ENCODE measurements around the gene DESI1.
"Not testable (repeated sequence)": the region's sequence is repeated elsewhere in the genome, so short reads cannot be mapped to it uniquely, and the experiment has no call there.

DESI1 gene

GRCh38 chr22:41620589-41621098 lies at the start of gene DESI1:
DESI1 (minus strand) TSS chr22:41621043; CDS start chr22:41620839, 204 bp downstream.
- in situ Hi-C loops (cut with HindIII; ENCODE audit: low sequenced_read_pairs) = no loop called here

- in situ Hi-C loops (cut with HindIII; ENCODE audit: low sequenced_read_pairs) = no loop called here
These were observed 48.4 kb upstream of the DESI1 start for GRCh38 chr22:41668971-41669911.

- in situ Hi-C loops (cut with HindIII; ENCODE audit: low sequenced_read_pairs) = no loop called here
These were observed 44.1 kb upstream of the DESI1 start for GRCh38 chr22:41664951-41665350.

GRCh38 chr22:41664490-41664889 lies 43.6 kb upstream of the DESI1 start:
- in situ Hi-C loops (cut with HindIII; ENCODE audit: low sequenced_read_pairs) = no loop called here

- in situ Hi-C loops (cut with HindIII; ENCODE audit: low sequenced_read_pairs) = not testable (repeated sequence)
These were observed 42.8 kb upstream of the DESI1 start for GRCh38 chr22:41663594-41663993.

- in situ Hi-C loops (cut with HindIII; ENCODE audit: low sequenced_read_pairs) = no loop called here
These were observed 40.9 kb upstream of the DESI1 start for GRCh38 chr22:41661713-41662112.

GRCh38 chr22:41661088-41661487 lies 40.2 kb upstream of the DESI1 start:
- in situ Hi-C loops (cut with HindIII; ENCODE audit: low sequenced_read_pairs) = no loop called here

GRCh38 chr22:41660416-41660815 lies 39.6 kb upstream of the DESI1 start:
- in situ Hi-C loops (cut with HindIII; ENCODE audit: low sequenced_read_pairs) = no loop called here

- in situ Hi-C loops (cut with HindIII; ENCODE audit: low sequenced_read_pairs) = no loop called here
These were observed 39.1 kb upstream of the DESI1 start for GRCh38 chr22:41659941-41660340.

GRCh38 chr22:41658869-41659268 lies 38.0 kb upstream of the DESI1 start:
- in situ Hi-C loops (cut with HindIII; ENCODE audit: low sequenced_read_pairs) = no loop called here

GRCh38 chr22:41657709-41658108 lies 36.9 kb upstream of the DESI1 start:
- in situ Hi-C loops (cut with HindIII; ENCODE audit: low sequenced_read_pairs) = no loop called here

GRCh38 chr22:41656556-41656955 lies 35.7 kb upstream of the DESI1 start:
- in situ Hi-C loops (cut with HindIII; ENCODE audit: low sequenced_read_pairs) = no loop called here

GRCh38 chr22:41654322-41654721 lies 33.5 kb upstream of the DESI1 start:
- in situ Hi-C loops (cut with HindIII; ENCODE audit: low sequenced_read_pairs) = no loop called here

GRCh38 chr22:41650821-41651220 lies 30.0 kb upstream of the DESI1 start:
- in situ Hi-C loops (cut with HindIII; ENCODE audit: low sequenced_read_pairs) = no loop called here

GRCh38 chr22:41650229-41650628 lies 29.4 kb upstream of the DESI1 start:
- in situ Hi-C loops (cut with HindIII; ENCODE audit: low sequenced_read_pairs) = no loop called here

- in situ Hi-C loops (cut with HindIII; ENCODE audit: low sequenced_read_pairs) = no loop called here
These were observed 27.6 kb upstream of the DESI1 start for GRCh38 chr22:41648432-41648831.

GRCh38 chr22:41647771-41648170 lies 26.9 kb upstream of the DESI1 start:
- in situ Hi-C loops (cut with HindIII; ENCODE audit: low sequenced_read_pairs) = no loop called here

GRCh38 chr22:41642331-41643110 lies 21.7 kb upstream of the DESI1 start:
- in situ Hi-C loops (cut with HindIII; ENCODE audit: low sequenced_read_pairs) = no loop called here

- in situ Hi-C loops (cut with HindIII; ENCODE audit: low sequenced_read_pairs) = no loop called here
These were observed 21.0 kb upstream of the DESI1 start for GRCh38 chr22:41641854-41642253.

GRCh38 chr22:41638748-41639147 lies 17.9 kb upstream of the DESI1 start:
- in situ Hi-C loops (cut with HindIII; ENCODE audit: low sequenced_read_pairs) = no loop called here

- in situ Hi-C loops (cut with HindIII; ENCODE audit: low sequenced_read_pairs) = no loop called here
These were observed 17.3 kb upstream of the DESI1 start for GRCh38 chr22:41638124-41638523.

GRCh38 chr22:41637623-41638022 lies 16.8 kb upstream of the DESI1 start:
- in situ Hi-C loops (cut with HindIII; ENCODE audit: low sequenced_read_pairs) = not testable (repeated sequence)
